Kasumi-1 (cell line): ENCODE data around the gene HEMGN.
"Not testable (repeated sequence)": the region's sequence is repeated elsewhere in the genome, so short reads cannot be mapped to it uniquely, and the experiment has no call there.

ENCODE experiments used
- DNase-seq, 2 experiments: peaks; one replicate each; lab custom pipeline; 2025; lab: John Stamatoyannopoulos, UW

HEMGN gene, protein sequence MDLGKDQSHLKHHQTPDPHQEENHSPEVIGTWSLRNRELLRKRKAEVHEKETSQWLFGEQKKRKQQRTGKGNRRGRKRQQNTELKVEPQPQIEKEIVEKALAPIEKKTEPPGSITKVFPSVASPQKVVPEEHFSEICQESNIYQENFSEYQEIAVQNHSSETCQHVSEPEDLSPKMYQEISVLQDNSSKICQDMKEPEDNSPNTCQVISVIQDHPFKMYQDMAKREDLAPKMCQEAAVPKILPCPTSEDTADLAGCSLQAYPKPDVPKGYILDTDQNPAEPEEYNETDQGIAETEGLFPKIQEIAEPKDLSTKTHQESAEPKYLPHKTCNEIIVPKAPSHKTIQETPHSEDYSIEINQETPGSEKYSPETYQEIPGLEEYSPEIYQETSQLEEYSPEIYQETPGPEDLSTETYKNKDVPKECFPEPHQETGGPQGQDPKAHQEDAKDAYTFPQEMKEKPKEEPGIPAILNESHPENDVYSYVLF

DNA sequence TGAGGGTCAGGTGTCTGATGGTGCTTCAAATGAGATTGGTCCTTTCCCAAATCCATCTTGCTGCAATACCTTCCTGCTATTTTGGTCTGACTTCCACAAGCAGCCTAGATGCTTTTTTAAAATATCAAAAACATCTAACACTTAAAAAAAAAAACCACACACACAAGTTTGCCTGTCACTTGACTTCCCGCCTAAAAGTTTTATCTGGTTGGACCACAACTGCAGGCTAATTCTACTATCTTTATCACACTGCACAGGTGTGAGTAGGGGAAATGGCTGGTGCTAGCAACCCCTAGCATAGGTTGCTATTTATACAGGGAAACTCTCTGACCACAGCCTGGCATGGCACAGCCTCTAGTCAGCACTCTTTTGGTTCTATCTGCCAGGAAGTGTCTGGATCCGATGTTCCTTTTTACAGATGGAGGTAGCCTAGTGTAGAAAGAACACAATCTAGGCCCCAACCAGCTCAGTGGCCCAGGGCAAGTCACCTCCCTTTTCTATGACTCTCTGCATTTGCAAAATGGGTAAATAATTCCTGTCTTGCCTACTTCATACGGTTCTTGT lies at the start of gene HEMGN:
HEMGN (minus strand) TSS at position 92 of the 564 bp plus-strand sequence; CDS start at position 56, 36 bp downstream.
- peak; percentile 26 to 27 for DNase-seq

GRCh38 chr9:97987487-97987886 lies 49.5 kb upstream of the HEMGN start:
- DNase-seq, result no peak

DNA sequence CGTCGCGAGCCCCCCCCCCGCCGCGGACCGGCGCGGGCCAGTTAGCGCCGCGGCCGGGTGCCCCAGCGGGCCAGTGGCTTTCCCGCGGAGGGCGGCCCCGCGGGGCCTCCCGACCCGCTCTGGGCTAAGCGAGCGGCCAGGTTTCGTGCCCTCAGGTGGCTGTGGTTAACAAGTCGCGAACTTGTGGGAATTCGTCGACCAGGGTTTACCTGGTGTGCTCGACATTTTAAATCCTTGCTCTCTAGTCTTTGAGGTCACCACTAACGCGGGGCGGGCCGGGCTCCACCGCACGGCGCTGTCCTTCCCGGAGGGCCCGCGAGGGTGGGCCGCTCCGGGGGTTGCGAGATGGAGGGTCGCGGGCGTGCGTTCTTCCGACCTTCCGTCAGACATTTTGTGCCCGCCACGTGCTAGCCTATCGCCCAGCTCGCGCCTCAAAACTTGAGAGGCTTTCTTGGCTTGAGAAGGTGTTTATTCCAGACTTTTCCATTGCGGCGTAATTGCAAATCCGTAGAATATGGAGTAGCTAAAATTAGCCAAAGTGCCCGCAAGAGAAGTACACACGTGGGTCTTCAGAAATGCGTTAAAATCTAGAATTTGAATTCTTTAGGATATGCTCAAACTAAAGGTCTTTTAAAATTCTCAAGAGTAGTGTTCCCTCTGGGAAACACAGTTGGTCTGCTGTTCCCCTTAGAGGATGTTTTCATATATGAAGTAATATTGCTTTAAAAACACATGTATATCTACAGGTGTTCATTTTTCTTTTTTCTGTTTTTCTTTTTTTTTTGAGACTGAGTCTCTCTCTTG lies 47.3 kb upstream of the HEMGN start:
- peak; percentile 26 to 27 for DNase-seq

GRCh38 chr9:97984188-97985057 lies 46.5 kb upstream of the HEMGN start:
- DNase-seq, result peak; percentile 21 to 35

DNA sequence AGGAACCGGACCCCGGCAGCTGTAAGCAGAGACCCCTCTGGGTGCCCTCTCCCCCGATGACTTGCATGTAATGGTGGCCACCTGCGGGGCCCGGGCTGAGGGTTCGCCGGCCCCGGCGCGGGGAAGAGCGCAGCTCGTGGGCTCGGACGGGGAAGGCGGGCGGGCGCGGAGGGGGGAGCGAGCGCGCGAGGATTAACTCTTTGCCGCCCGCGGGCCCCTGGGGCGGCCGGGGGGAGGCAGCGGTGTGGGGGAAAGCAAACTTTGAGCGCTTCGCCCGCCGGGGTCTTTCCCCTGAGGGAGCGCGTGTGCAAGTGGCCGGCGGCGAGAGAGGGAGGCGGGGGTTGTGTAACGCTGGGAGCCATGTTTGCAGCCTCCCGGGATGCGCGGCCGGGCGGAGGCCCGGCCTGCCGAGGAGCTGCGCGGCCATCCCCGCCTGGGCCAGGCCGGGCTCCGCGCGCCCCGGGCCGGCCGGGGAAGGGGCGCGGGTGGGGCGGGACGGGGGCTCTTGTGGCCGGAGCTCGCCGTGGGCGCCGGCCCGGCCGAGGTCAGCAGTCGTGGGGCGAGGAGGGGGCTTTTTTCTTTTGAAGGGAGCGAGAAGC lies 45.7 kb upstream of the HEMGN start:
- no peak for DNase-seq

DNA sequence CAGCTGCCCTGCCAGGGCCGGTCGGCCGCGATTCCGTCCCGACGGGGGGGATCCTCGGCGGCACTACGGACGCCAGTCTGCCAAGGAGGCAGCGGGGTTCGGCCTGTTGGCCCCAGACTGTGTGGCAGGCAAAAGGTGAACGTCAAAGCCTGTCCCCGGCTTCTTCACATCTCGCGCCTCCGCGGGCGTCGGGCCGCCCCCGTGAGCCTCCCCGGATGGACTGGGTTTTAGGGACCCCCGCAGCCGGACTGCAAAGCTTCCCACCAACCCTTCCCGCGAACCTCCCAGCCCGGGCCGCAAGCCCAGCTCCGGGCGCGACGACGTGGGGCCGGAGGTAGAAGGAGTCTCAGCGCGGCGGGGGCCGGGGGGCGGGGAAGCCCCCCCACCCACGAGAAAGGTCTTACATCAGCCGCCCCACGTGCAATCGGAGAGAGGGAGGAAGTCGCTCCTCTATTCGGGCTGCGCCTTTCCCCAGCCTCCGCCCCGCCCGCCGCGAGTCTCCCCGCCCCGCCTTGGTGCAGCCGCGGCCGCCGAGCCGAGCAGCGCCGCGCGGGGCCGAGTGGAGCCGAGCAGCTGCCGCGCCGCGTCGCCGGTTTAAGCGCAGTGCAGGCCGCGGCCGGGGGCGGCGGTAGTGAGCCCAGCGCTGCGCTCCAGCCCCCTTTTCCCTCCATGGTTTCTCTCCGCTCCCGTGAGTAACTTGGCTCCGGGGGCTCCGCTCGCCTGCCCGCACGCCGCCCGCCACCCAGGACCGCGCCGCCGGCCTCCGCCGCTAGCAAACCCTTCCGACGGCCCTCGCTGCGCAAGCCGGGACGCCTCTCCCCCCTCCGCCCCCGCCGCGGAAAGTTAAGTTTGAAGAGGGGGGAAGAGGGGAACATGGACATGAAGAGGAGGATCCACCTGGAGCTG lies 45.0 kb upstream of the HEMGN start, which contains the start of gene ANP32B:
ANP32B (plus strand) TSS at position 659 of the 906 bp plus-strand sequence; CDS start at position 874, 215 bp downstream.
- DNase-seq, result peak; percentile 89 to 97

DNA sequence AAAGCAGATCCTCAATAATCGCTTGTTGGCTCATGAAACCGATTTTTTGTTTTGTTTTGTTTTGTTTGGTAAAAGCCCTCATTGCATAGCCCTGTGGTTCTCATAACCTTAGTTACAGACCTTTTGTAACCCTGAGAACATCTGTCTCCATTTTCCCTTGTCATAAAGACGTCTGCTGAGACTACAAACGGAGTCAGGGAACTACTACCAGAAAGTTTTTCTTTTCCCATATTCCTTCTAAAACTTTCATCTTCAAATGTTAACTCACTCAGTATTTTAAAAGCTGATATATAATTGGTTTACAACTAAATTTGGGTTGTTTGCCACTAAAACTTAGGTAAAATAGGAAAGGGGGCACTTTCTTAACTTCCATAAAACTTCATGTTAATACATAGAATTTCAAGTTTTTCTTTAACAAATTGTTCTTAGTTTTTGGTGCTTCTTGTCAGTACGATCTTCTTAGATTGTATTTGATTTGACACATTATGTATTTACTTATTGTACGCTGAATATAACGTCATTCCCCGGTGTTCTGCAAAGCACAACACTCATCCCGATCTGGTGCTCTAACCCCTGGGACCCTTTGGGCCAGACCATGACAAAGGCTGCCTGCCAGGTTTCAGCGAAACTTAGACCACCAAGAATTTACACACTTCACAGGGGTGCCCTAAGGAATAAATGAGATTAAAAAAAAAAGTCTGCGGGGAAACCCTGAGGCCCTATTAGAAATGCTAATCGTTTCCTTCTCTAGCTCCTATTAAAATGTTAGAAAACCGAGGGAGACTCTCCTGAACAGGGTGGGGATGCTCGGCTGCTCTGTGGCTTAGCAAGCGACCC lies 44.1 kb upstream of the HEMGN start:
- no peak for DNase-seq

GRCh38 chr9:97980918-97981845 lies 43.2 kb upstream of the HEMGN start:
- no peak for DNase-seq

DNA sequence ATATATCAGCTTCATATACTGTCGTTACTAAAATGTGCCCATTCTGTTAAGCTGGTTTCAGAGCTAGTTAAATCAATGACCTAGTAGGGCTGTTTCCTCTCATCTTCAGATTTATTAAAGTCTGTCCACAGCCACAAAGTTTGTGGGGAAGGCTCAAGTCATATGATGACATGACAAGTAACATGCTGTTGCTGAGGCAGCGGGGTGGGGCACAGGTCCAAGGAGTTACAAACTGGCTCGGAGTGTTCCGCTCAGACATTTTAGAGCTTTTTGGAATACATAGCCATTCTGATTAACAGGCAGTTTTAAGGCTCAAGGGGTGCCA lies 42.5 kb upstream of the HEMGN start:
- no peak for DNase-seq

DNA sequence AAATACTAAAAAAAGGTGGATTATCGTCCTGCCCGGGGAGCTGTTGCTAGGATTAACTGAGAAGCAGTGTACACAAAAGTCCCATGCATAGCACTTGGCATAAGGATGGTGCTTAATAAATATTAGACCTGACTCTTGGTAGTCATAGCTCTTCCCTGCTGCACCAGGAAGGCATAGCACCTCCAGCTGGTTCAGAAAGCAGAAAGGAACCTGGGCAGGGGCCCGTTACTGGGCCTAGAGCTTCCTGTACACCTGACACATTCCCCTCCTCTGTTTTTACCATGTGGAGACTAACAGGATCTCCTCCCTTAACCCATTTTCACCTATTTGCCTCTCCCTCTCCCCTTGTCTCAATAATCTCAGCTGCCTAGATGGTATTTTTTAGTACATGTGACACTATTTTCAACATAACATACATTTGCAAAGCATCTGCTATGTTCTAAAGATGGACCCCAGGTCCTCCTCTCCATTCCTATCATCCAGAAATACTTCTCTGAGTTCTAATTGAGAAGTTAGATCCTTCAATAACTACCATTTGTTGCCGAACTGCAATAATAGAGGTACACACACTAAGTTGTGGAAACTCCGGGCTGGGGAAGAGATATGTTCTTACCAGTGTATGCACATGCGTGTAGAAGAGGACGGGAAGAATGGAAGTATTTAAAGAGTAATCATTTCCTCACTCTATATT lies 42.0 kb upstream of the HEMGN start:
- DNase-seq, result no peak

DNA sequence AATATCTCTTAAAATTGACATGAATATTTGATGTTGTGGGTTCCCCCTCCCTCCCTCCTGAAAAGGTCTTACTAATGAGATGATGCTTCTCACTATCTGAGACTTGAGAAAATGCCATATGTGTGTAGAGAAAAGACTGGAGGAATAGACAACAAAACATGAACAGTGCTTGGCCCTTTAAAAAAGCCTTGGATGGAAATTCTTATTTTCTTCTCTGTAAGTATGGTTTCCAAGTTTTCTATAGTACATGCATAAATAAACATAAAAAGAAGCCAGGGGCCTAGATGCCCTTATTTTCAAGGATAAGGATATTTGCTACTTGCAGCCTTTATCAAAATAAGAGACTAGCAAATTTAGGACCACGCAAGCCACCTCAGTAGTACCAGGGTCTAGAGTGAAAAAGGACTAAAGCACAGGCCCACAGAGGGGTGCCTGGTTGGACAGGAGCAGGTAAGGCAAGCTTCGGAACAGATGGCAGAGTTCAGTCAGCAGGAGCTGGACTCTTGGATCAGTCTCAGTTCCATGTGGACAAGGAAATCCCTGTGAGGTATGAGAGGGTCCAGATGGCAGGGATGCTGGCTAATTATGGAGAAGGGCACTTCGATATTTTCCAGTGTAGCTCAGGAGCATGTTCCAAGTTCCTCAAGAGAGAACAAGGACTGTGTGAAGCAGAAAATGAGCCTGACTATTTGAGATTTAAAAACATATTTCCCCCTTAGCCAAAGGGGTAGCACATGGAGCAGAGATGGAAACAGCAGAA lies 40.6 kb upstream of the HEMGN start:
- no peak for DNase-seq

DNA sequence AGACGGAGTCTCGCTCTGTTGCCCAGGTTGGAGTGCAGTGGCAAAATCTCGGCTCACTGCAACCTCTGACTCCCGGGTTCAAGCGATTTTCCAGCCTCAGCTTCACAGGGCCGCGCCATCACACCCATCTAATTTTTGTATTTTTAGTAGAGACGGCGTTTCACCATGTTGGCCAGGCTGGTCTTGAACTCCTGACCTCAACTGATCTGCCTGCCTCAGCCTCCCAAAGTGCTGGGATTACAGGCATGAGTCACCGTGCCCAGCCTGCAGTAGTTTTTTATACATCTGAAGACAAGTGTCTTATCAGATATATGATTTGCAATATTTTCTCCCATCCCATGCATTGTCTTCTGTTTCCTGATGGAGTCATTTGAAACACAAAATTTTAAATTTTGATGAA lies 38.7 kb upstream of the HEMGN start:
- not testable (repeated sequence) for DNase-seq

GRCh38 chr9:97975376-97975775 lies 37.4 kb upstream of the HEMGN start:
- DNase-seq, result no peak

DNA sequence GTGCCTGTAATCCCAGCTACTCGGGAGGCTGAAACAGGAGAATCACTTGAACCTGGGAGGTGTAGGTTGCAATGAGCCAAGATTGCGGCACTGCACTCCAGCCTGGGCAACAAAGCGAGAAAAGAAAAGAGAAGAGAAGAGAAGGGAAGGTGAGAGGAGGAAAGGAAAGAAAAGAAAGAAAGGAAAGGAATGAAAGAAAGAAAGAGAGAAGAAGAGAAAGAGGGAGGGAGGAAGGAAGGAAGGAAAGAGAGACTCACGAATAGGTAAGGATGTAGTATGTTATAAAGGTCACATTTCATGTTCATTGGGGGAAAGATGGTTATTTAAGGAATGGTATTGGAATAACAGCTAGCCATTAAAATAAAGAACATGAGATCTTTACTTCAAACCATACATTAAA lies 34.8 kb upstream of the HEMGN start:
- DNase-seq, result no peak

- no peak for DNase-seq
Observed at GRCh38 chr9:97970165-97970564, 32.2 kb upstream of the HEMGN start.

DNA sequence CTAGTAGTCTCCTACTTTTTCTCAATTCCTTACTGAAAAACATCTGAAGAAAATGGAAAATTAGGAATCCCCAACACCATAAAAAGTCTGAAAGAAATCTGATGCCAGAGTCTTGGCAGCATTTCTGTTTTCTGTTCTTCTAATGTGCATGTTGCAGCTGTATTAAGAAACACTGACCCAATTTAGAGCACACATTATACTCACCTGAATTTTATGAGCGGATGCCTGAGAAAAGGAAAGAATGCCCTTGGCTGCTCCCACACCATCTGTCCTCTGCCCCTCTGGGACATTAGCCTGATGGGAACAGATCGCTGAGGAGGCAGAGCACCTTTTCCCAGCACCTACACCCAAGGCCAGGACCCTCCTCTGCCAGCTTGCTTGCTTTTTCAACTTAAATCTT lies 31.0 kb upstream of the HEMGN start:
- DNase-seq, result no peak

DNA sequence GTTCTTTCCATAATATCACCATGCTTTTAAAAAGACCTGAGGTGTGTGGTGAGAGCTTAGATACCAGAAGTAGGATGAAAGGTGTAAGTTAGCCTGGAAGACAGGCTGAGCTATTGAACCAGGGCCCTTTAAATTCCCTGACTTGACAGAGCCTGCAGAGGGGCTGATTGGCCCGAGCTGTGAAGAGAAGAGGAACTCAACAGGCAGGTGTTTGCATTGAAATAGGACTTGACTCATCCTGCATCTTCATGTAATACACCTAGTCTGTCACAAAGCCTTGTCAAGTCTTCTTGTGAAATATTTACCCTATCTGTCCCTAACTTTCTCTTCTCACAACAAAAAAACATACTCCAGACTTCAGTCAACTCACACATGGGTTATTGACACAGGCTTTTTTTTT lies 28.5 kb upstream of the HEMGN start:
- DNase-seq, result no peak
